NCI-H69 (cell line): ENCODE measurements around the gene KSR1.

Source experiments
- DNase-seq: peaks from one replicate; lab custom pipeline; 2025; lab: John Stamatoyannopoulos, UW

KSR1 gene

DNA sequence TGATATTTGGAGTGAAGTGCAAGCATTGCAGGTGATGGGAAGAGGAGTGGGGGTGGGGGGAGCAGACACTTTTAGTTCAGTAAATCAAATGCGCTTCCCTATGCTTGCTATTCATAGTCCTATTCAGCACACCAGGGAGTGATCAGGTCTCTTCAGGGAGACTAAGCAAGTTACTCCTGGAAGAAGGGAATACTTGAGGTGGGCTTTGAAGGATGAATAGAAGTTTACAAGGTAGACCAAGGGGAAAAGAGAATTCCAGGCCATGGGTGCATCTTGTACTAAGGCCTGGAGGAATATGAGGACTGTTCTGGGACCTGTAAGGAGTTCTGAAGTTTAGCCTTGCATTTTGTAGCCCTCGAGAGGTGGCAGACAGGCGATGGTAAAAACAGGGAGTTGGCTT lies 134.6 kb downstream of the KSR1 start:
- no peak for DNase-seq

DNA sequence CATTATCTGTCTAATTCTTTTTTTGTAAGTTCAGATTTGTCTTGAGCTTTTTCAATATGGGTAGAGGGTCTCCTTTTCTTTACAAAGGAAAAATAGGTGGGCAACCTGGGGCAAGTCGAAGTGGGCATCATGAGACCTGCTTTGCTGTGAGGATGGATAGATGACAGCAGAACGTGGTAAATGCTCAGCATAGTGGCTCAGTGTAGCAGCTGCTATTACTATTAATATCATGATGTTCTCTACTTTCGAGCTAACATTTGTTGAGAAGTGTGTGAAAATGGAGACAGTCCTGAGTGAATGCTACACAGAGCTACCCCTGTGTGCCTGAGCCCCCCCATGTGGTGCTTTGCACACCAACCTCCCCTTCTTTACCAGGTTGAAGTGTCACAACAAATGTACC lies 135.7 kb downstream of the KSR1 start:
- DNase-seq, result no peak

DNA sequence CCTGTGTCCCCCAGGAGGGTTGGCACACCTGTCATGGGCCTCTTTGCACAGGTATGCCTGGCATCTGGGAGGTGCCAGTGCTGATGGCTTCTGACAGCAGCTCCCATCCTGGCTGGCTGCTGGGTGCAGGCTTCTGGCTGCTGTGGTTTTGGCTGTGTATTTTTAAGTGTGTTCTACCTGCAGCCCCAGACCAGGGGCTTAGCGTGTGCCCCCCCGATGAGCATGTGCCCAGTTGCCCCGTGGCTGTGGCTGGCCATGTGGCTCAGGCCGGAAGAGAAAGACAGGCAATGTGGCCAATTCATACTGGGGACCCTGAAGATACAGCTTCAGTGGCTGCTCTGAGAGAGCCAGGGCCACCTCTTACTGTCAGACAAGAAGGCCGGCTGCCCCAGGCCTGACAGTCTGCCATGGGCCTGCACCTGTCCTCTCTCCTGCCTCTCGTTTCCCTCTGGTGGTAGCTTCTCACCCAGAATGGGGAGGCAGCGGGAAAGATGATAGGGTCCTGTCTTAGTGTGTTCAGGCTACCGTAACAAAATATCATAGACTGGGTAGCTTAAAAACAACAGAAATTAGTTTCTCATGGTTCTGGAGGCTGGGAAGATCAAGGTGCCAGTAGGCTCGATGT lies 137.1 kb downstream of the KSR1 start:
- no peak for DNase-seq

- no peak for DNase-seq
These were observed 137.6 kb downstream of the KSR1 start for GRCh38 chr17:27593857-27594255.

GRCh38 chr17:27595208-27595607 lies 139.0 kb downstream of the KSR1 start:
- no peak for DNase-seq

GRCh38 chr17:27596096-27596495 lies 139.8 kb downstream of the KSR1 start:
- no peak for DNase-seq

DNA sequence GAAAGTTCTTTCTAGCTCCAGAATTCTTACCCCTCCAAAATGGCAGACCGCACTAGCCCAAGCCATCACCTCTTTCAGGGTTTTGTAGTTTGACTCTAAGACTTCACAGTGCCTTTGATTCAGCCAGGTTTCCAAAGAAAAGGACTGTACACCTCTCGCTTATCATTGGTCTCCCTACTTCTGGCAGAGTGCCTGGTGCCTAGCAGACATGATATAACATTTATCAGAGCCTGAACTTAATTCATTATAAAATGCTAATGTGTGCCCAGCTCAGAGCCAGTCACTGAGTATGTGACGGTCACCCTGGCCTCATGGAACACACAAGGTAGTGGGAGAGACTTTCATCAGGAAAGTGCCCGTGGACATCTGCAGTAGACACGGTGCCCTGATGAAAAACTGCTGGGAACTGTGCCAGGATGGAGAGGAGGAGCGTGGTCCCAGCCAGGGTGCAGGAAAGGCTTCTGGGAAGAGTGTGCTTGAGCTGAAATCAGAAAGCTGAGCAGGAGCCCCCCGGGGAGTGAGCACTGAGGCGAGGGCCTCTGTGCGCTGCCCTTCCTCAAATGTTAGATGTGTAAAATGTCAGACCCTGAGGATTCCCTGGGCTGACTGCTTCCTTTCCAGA lies 140.4 kb downstream of the KSR1 start:
- peak; percentile 26 for DNase-seq

- no peak for DNase-seq
These were observed 140.9 kb downstream of the KSR1 start for GRCh38 chr17:27597188-27597580.

DNA sequence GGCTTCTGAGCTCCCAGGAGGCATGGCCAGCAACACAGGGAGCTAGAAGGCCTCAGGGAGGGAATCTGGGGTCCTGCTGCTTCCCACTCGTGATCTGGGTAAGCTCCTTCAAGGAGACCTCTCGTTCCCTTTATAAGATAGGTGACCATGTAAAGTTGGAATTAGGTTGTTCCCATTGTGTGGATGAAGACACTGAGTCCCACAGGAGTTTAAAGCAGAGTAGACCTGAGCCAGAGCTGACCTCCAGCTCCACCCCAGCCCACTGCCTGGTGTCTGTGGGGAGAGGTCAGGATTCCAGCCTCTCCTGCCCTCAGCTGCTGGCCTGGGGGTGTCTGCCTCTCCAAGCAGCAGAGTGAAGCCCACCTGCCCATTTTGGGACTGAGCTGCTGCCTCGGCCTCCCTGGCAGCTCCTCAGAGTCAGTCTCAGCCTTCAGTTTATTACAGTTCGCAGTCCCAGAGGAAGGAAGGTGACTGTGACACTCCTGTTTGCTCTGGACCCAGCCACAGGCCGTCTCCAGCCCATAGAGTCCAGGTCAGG lies 141.6 kb downstream of the KSR1 start:
- DNase-seq, result no peak

GRCh38 chr17:27598337-27599050 lies 142.2 kb downstream of the KSR1 start:
- no peak for DNase-seq

GRCh38 chr17:27600471-27600870 lies 144.2 kb downstream of the KSR1 start:
- DNase-seq, result no peak

DNA sequence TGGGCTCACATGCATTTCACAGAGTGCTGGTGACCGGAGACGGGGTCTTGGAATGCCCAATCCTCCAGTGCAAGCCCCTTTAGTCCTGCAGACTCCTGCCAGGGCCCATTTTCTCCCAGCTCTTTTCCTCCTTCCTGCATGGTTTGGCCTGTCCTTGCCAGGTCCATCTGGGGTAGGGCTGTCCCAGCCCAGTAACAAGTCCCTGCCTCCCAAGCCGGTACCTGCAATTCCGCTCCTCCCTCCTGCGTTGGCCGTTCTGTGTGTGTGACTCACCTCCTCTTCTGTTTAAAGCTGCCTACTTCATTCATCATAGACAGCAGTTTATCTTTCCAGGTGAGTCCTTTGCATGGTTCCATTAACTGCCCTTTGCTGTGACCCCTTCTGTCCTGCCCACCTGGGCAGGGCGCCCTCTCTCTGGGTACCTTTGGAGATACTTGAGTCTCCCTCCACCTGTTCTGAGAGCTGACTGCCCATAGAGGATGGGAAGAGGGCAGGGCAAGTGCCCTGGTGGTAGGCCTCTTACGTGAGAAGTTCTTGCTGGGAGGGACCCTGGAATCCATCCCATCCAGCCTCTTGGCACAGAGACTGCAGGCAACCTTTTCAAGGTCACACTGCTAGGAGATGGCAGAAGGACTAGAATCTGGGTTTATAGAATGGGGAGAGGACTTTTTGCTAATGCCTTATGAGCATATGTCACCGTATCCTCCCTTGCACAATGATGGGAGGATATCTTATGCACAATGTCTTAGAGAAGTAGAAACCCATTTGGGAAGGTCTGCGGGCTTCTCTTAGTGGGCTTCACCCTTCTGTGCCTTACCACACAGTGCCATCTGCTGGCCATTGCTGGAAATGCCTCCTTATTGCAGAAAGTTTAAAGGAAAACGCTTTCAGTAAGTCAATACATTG lies 145.1 kb downstream of the KSR1 start:
- peak; percentile 74 for DNase-seq

- no peak for DNase-seq
These were observed 145.7 kb downstream of the KSR1 start for GRCh38 chr17:27601975-27602302.

DNA sequence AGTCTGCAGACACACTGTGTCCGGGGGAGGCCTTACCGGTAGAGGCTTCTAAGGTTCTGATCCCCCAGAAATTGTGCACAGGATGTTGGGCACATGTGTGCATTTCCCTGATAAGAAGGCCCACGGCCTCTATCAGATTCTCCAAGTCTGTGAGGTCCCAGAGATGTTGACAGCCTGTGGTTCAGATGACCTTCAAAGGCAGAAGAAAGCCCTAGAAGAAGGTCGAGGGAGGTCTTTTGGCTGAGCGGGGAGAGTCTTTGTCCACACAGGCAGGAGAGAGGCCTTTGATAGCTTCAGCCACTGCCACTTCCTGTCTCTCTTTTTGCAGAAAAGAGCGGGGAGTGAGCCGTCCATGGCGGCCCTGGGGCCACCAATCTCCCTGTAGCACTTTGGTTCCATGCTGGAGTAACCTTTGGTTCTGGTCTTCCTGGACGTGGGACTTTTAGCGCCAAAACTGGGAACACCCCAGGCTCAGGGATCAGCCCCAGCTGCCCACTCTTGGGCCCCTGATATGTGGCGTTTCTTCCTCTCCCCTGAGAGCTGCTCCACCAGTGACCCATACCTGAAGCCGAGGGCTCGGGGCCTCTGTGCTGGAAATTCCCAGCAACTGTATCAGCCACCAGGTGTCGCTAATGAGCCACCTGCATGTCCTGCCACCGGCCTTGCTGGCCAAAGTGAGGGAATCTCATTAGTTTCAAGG lies 146.6 kb downstream of the KSR1 start:
- DNase-seq, result peak; percentile 66

DNA sequence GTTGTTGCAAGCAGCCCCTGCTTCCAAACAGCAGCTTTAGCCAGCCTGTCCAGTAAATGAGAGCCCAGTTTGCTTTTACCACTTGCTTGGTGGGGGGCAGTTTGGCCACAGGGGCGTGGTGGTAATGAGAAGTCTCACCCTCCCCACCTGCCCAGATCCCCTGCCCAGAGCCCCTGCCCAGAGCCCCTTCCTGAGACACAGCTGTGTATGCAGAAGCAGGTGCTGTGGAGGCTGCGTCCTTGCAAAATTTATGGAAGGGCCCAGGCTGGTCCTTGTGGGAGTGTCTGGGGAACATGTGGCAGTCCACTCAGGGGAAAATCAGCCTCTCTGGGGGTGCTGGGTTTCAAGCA lies 147.1 kb downstream of the KSR1 start:
- no peak for DNase-seq

- DNase-seq, result no peak
These were observed 147.9 kb downstream of the KSR1 start for GRCh38 chr17:27603880-27604794.

GRCh38 chr17:27605409-27605808 lies 149.2 kb downstream of the KSR1 start:
- DNase-seq, result no peak

DNA sequence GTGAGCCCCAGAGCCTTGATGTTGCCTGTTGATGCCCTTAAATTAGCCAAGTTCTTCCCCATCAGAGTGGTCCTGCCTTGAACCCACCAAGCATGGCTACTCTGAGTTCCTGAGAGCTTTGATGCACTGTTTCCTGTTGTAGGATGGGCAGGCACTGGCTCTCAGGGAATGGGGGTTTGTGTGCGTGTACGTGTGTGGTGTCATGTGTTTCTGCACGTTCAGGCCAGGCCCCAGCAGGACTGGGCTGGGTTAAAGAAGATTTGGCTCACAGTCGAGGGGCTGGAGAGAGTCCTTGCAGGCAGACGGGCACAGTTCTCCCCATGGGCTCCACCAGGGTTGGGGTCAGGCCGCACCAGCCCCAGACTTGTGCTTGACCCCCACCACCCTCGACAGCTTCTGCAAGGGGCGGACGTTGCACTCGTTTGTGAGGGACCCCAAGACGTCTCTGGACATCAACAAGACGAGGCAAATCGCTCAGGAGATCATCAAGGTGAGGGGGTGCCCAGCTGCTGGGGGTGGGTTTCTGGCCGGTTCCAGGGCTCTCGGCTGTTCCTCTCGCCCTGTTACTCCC lies 151.4 kb downstream of the KSR1 start:
- no peak for DNase-seq

DNA sequence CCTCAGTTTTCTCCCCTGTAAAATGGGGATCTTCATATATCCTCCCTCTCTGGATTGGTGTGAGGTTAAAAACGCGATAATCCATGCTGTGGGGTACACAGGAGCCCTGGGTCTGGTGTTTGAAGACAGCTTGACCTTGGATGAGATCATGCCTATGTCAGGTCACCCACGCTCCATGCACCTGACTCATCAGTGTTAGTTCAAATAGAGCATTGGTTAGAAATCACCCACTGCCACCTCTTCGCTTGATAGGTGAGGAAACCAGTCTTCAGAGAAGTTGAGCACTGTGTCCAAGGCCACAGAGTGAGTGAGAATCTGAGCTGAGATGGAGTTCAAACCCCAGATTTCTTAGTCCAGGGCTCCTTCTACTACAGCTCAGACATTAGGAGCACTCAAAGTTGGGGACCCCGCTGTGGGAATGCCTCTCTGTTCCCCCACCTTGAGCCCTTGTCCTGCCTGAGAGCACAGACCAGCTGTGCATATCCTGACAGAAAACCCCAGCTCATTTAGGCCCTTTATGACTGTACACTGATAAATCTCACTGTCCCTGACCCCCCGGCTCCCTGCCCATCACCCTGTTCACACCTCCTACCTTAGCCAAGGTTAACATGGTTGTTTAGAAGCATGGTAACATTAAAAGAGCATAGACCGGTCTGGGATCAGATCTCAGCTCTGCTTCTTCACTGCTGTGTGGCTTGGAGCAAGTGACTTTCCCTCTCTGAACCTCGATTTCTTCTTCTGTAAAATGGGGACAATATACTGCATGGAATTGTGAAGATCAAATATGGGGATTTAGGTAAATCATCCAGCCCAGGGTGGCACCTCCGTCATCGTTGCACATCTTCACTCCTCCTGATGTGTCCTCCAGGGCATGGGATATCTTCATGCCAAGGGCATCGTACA lies 152.3 kb downstream of the KSR1 start:
- no peak for DNase-seq
